Thoracic aorta (tissue), 2 donors: Measurements from ENCODE around the gene GALM. TPM values are rescaled to one million over a fixed set of nuclear protein-coding genes. Genes with fewer than 3 reads are reported as not detected.

ENCODE experiments used
- ATAC-seq: fragments of 150-250 bp; one replicate; pipeline ENCODE4 v1.8.0; 2017; ENCODE audit warnings: low read depth; ENCODE audit not compliant: insufficient number of reproducible peaks, low FRiP score
- DNase-seq: peaks from one replicate; pipeline ENCODE4 v3.0.0-alpha.2; 2020; ENCODE audit warnings: low spot score
- H3K27ac ChIP-seq, 2 donors: fragments of 200-600 bp; sonication (generic); 1 replicate in 1 of 2; 2 replicates in 1 of 2; pipeline ENCODE4 v1.5.1; 2016; ENCODE audit warnings: mild to moderate bottlenecking in 2 of 2, moderate library complexity in 2 of 2
- H3K27me3 ChIP-seq: fragments of 200-600 bp; sonication (generic); replicated peaks from 2 replicates; pipeline ENCODE4 v1.6.0; 2016; ENCODE audit warnings: mild to moderate bottlenecking; ENCODE audit not compliant: insufficient read depth
- H3K36me3 ChIP-seq: fragments of 200-600 bp; sonication (generic); one replicate; pipeline ENCODE4 v1.5.1; 2016
- H3K4me1 ChIP-seq, 2 donors: fragments of 200-600 bp; sonication (generic); 1 replicate in 1 of 2; 2 replicates in 1 of 2; pipeline versions ENCODE4 v1.5.1 to v1.6.0; 2016; ENCODE audit warnings: low read depth in 2 of 2, mild to moderate bottlenecking in 1 of 2; ENCODE audit not compliant: control insufficient read depth in 1 of 2
- H3K4me3 ChIP-seq: fragments of 200-600 bp; sonication (generic); 2 replicates; pipeline ENCODE4 v1.5.1; 2016; ENCODE audit warnings: mild to moderate bottlenecking
- H3K9me3 ChIP-seq: fragments of 200-600 bp; sonication (generic); 2 replicates; pipeline ENCODE4 v1.5.1; 2016
- CTCF ChIP-seq: fragments of 200-600 bp; sonication (generic); IDR thresholded peaks from one replicate; pipeline ENCODE4 v1.5.1; 2019; ENCODE audit warnings: antibody characterized with exemption
- total RNA-seq, 2 donors: library from RNA; depleted of rRNA; stranded (reverse); fragments of >200 nt; gene quantifications; one replicate each; pipeline versions ENCODE4 v1.1.0 to v1.2.3, GENCODE V29; 2016

The GALM gene
- total RNA-seq, 2 donors from 2014 or later: 19.5 to 25.1 TPM

GRCh38 chr2:38622210-38622609 lies 43.7 kb upstream of the GALM start:
- Histone ChIP-seq H3K4me3 (no peak overlapping the region), H3K9me3 (no peaks in the 10 kb centered on the region), H3K27ac (no peak overlapping the region), H3K4me1 (peaks cover 21 to 22% of the 10 kb centered on the region in 2 donors), H3K36me3 (no peaks in the 10 kb centered on the region), H3K27me3 (no peaks in the 10 kb centered on the region)
- ATAC-seq: no peak
- DNase-seq: no peak
- no peak for TF ChIP-seq CTCF

- TF ChIP-seq CTCF: no peak
- no peak for DNase-seq
- Histone ChIP-seq H3K27ac (no peak overlapping the region), H3K27me3 (no peaks in the 10 kb centered on the region), H3K9me3 (no peaks in the 10 kb centered on the region), H3K4me1 (peaks cover 10 to 15% of the 10 kb centered on the region in 2 donors), H3K36me3 (no peaks in the 10 kb centered on the region), H3K4me3 (no peak overlapping the region)
- no peak for ATAC-seq
Observed at GRCh38 chr2:38626326-38627035, 39.4 kb upstream of the GALM start.

- DNase-seq: no peak
- TF ChIP-seq CTCF: no peak
- no peak overlapping the region for H3K4me3 ChIP-seq
- H3K27me3 ChIP-seq: no peaks in the 10 kb centered on the region
- H3K36me3 ChIP-seq: no peaks in the 10 kb centered on the region
- H3K9me3 ChIP-seq: no peaks in the 10 kb centered on the region
- peak overlapping the region in 1 of 2 donors; percentile 21 for H3K27ac ChIP-seq
- ATAC-seq: no peak
- H3K4me1 ChIP-seq: peaks cover 10 to 13% of the 10 kb centered on the region in 2 donors
Observed at GRCh38 chr2:38627391-38627790, 38.5 kb upstream of the GALM start.

- no peak overlapping the region for H3K27ac ChIP-seq
- no peak for TF ChIP-seq CTCF
- no peak for DNase-seq
- peaks cover 16% of the 10 kb centered on the region in 2 donors for H3K4me1 ChIP-seq
- no peaks in the 10 kb centered on the region for H3K9me3 ChIP-seq
- ATAC-seq: no peak
- no peak overlapping the region for H3K4me3 ChIP-seq
- H3K27me3 ChIP-seq: no peaks in the 10 kb centered on the region
- H3K36me3 ChIP-seq: no peaks in the 10 kb centered on the region
Observed at GRCh38 chr2:38629684-38630083, 36.2 kb upstream of the GALM start.

- H3K4me1 ChIP-seq: peaks cover 22 to 24% of the 10 kb centered on the region in 2 donors
- TF ChIP-seq CTCF: no peak
Observed at GRCh38 chr2:38631976-38632375, 33.9 kb upstream of the GALM start.

More at GRCh38 chr2:38631976-38632375, 33.9 kb upstream of the GALM start:
- ATAC-seq (no peak), DNase-seq (no peak)
- H3K27ac ChIP-seq: no peak overlapping the region
- H3K9me3 ChIP-seq: no peaks in the 10 kb centered on the region
- H3K27me3 ChIP-seq: no peaks in the 10 kb centered on the region
- no peaks in the 10 kb centered on the region for H3K36me3 ChIP-seq
- H3K4me3 ChIP-seq: no peak overlapping the region
